Measurements from ENCODE around the gene CD164. TPM values are rescaled to one million over a fixed set of nuclear protein-coding genes. Genes with fewer than 3 reads are reported as not detected.
"Not testable (repeated sequence)": the region's sequence is repeated elsewhere in the genome, so short reads cannot be mapped to it uniquely, and the experiment has no call there.

The CD164 gene
- total RNA-seq, 1 donor from 2014 or later, result 115 TPM

GRCh38 chr6:109372130-109372529, 10.1 kb downstream of the CD164 start:
- H3K36me3 ChIP-seq, result peaks cover 0 to 76% of the 10 kb centered on the region in 2 donors
- no peak for TF ChIP-seq CTCF (IDR thresholded peaks at IDR 0.05)
- TF ChIP-seq POLR2AphosphoS5 (IDR thresholded peaks at IDR 0.05; ENCODE audit: insufficient read depth in 1 of 2, low read depth in 1 of 2), result no peak
- no peak for TF ChIP-seq POLR2A (IDR thresholded peaks at IDR 0.05)
- intact Hi-C loops (cut with DNase I), result no loop called here

GRCh38 chr6:109370792-109371191, 11.5 kb downstream of the CD164 start:
- peaks cover 0 to 75% of the 10 kb centered on the region in 2 donors for H3K36me3 ChIP-seq
- H3K27ac ChIP-seq, result no peak overlapping the region

More at GRCh38 chr6:109372130-109372529, 10.1 kb downstream of the CD164 start:
- Histone ChIP-seq H3K4me1 (peaks cover 50% of the 10 kb centered on the region), H3K27ac (no peak overlapping the region), H3K27me3 (no peaks in the 10 kb centered on the region), H3K9me3 (no peaks in the 10 kb centered on the region), H3K4me3 (no peak overlapping the region)
- no peak for DNase-seq (ENCODE audit: extremely low spot score in 2 of 2)

GRCh38 chr6:109370336-109370735, 11.9 kb downstream of the CD164 start:
- Histone ChIP-seq H3K4me3 (no peak overlapping the region), H3K36me3 (peaks cover 0 to 71% of the 10 kb centered on the region in 2 donors), H3K27me3 (no peaks in the 10 kb centered on the region), H3K9me3 (no peaks in the 10 kb centered on the region), H3K27ac (no peak overlapping the region), H3K4me1 (peaks cover 44% of the 10 kb centered on the region)
- DNase-seq (ENCODE audit: extremely low spot score in 2 of 2), result no peak
- intact Hi-C loops (cut with DNase I), result no loop called here
- TF ChIP-seq CTCF (IDR thresholded peaks at IDR 0.05) (no peak), POLR2A (IDR thresholded peaks at IDR 0.05) (no peak), POLR2AphosphoS5 (IDR thresholded peaks at IDR 0.05; ENCODE audit: insufficient read depth in 1 of 2, low read depth in 1 of 2) (no peak)

More at GRCh38 chr6:109370792-109371191, 11.5 kb downstream of the CD164 start:
- no peak for DNase-seq (ENCODE audit: extremely low spot score in 2 of 2)
- intact Hi-C loops (cut with DNase I), result no loop called here
- Histone ChIP-seq H3K4me3 (no peak overlapping the region), H3K9me3 (no peaks in the 10 kb centered on the region), H3K4me1 (peaks cover 44% of the 10 kb centered on the region), H3K27me3 (no peaks in the 10 kb centered on the region)
- TF ChIP-seq CTCF (IDR thresholded peaks at IDR 0.05) (no peak), POLR2AphosphoS5 (IDR thresholded peaks at IDR 0.05; ENCODE audit: insufficient read depth in 1 of 2, low read depth in 1 of 2) (no peak), POLR2A (IDR thresholded peaks at IDR 0.05) (no peak)

- H3K36me3 ChIP-seq, result peaks cover 0 to 69% of the 10 kb centered on the region in 2 donors
- H3K27me3 ChIP-seq, result no peaks in the 10 kb centered on the region
- no peak overlapping the region for H3K4me3 ChIP-seq
- H3K27ac ChIP-seq, result no peak overlapping the region
- intact Hi-C loops (cut with DNase I), result no loop called here
- no peak for DNase-seq (ENCODE audit: extremely low spot score in 2 of 2)
- TF ChIP-seq CTCF (IDR thresholded peaks at IDR 0.05) (no peak), POLR2A (IDR thresholded peaks at IDR 0.05) (no peak), POLR2AphosphoS5 (IDR thresholded peaks at IDR 0.05; ENCODE audit: insufficient read depth in 1 of 2, low read depth in 1 of 2) (no peak)
- H3K4me1 ChIP-seq, result peaks cover 42% of the 10 kb centered on the region
- no peaks in the 10 kb centered on the region for H3K9me3 ChIP-seq
Observed at GRCh38 chr6:109369728-109370127, 12.5 kb downstream of the CD164 start.

GRCh38 chr6:109364382-109365078, 17.7 kb downstream of the CD164 start:
- H3K9me3 ChIP-seq; intact Hi-C loops (cut with DNase I); H3K27me3 ChIP-seq; H3K4me1 ChIP-seq; H3K4me3 ChIP-seq; DNase-seq (ENCODE audit: extremely low spot score in 2 of 2); H3K27ac ChIP-seq: not testable (repeated sequence)
- peaks cover 0 to 57% of the 10 kb centered on the region in 2 donors for H3K36me3 ChIP-seq

All from vagina (tissue), 2 donors.